HG02798 (cell line): ENCODE data around the gene RCSD1.
"Not testable (repeated sequence)": the region's sequence is repeated elsewhere in the genome, so short reads cannot be mapped to it uniquely, and the experiment has no call there.

Experiments
- ATAC-seq: cut with Tn5 transposase; IDR thresholded peaks from one replicate; pipeline ENCODE4 v1.9.1; 2021; ENCODE audit warnings: mild to moderate bottlenecking; ENCODE audit not compliant: unreplicated experiment, poor library complexity

RCSD1 gene

DNA sequence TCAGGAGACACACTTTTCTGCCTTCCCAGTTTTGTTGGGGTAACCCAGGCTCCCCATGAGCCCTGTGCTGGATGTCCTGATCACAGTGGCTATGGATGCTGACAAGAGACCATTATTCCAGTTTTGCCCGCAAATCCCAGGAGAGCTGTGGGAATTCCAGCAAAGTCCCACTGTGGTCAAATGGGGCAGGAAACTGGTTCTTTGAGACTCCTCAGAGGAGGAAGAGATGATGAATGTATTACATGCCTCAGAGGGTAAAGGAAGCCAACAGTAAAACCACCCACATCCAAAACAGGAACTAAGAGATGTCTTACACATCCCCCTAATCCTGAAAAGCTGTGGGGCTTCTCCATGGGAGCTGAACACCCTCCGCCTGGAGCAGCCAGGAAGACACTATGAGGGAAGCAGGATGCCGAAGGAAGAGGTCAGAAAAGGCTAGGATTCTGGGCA, 78.9 kb downstream of the RCSD1 start:
- ATAC-seq = no peak

DNA sequence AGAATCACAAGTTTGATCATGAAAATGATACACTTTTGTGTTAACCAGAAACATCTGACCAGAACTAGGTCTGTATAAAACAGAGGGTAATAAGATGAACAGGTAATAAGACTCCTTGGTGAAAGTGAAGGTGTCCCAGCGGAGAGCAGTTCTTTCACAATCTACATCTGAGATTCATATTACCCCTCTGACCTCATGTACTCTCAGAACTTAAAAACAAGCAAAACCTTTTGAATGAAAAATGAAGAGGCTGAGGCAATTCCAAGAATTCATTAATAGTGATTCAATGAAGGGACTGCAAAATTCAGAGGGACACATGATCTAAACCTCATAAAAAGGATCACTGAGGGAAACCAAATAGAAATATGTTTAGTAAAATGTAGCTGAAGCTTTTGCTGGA, 80.8 kb downstream of the RCSD1 start:
- no peak for ATAC-seq

DNA sequence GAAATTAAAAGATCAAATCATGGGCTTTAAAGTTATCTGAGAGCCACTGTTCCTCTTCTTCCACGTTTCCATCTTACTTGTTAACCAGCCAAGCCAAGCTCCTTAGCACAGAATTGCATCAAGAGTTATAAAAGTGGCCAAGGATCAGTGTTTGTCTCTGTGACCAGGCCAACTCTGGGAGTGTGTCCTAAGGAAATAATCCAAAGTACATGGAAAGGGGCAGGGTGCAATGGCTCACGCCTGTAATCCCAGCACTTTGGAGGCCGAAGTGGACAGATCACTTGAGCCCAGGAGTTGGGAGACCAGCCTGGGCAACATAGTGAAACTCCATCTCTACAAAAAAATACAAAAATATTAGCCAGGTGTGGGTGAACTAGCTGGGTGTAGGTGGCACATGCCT, 81.8 kb downstream of the RCSD1 start:
- no peak for ATAC-seq

DNA sequence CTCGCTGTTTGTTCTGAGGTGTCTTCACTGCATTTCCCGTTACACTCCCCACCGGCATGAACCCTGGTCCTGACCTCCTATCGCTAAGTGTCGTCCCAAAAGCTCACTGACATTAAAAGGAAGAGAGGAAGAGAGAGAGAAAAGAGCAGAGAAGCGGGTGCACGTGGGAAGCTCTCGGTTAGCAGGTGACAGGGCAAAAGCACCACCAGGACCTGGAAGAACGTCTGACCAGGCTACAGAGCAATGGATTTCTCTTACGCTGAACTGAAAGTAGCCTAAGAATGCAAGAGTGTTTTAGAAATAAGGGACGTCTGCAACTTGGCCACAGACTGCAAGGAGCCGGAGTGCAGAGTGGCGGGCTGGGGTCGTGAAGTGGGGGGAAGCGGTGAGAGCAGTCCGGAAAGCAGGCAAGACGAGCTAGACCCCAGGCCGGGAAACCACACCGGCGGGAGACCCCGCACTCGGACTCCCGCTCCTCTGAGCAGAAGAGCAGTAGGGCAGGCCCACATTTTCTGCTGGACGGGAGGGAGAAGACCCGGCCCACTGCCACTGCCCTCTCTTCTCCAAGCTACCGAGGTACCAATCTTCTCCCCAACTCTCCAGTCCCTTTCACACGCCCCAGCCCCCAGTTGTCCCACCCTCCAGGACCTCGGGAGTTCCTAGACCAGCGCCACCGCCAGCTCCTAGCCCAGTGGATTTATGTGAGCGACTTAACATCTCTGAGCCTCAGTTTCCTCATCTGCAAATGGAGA, 83.5 kb downstream of the RCSD1 start:
- no peak for ATAC-seq

DNA sequence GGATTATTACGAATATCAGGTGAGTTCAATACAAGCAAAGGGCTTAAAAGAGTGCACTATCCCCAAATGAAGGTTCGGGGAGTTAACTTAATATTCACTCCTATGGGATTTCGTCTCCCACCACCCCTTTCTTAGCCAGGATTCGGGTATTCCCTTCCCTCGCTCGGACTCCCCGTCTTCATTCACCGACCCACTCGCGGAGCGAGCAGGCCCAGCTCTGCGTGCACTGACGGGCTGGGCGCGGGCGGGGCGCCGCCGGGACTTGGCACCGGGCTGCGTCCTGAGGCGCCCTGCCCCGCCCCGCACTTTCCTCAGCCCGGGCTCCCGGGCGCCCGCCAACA, 84.0 kb downstream of the RCSD1 start:
- ATAC-seq = no peak

DNA sequence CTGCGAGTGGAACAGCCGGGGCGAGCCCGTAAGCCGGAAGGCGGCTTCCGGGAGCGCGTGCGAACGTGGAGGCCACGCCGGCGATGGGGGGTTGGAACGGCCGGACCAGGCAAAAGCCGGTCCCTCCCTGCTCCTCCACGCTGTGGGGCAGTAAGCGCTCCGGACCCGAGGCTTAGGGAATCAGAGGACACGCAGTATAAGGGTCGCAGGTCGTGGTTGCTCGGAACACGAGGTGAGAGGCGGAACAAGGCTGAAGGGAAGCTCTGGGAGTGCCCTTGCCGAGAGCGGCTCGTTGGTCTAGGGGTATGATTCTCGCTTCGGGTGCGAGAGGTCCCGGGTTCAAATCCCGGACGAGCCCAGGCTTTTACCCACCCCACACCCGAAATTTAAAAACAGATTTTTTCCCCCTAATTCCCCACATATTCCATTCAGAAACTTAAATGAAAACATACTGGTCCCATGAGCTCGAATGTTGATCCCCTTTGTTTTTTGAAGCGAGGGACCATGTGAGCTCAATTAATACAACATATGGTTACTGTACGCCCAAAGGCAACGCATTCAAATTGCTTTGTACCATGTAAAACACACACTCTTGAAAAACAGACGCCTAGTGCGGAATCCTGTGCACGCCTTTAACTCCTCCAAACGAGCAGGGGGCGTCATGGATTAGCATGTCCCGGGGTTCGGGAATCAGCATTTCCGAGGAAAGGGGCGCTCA, 84.6 kb downstream of the RCSD1 start:
- peak; percentile 63 for ATAC-seq

DNA sequence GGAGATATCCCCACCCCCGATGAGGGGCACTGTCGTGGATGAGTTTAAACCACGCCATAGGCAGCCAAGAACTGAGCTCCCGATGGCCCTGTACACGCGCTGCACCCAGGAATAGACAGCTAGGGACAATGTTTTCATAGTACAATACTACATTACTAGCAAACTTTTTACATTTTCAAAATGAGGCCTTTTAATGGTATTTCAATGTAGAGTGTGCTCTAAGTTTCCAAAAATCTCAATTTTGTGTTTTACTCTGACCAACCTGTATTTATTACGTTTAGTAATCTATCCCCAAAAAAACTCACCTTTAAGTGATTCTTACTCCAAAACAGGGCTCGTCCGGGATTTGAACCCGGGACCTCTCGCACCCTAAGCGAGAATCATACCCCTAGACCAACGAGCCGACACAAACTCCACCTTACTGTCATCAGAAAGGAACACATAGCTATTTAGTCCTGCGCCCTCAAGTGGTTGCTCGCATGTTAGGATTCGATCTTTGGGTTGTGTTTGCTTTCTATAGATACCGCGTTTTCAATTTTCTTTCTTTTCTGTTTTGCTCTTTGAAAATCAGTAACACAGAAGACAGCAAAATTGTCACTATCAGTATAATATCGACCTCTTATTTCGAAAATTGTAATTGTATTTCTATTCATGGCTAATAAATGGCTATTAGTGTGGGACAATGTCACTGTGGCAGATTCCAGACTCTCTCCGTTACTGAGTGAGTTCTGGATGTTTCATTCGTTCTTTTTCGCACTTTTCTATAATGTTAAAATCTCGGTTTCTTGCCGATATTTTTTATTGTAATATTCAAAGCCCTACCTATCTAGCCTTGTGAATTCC, 85.3 kb downstream of the RCSD1 start:
- ATAC-seq = peak; percentile 50

DNA sequence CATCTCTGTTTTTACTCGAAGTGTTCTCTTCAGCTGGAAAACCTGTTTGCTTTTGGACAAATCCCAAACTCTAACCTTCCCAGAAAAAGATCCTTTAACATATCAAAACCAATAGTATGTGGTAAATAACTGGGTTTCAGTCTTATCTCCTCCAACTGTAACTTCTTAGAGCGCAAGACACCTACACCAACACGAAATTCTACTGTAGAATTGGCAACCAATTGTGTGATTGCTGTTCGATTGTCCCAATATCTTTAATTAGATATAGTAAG, 85.9 kb downstream of the RCSD1 start:
- ATAC-seq = no peak

DNA sequence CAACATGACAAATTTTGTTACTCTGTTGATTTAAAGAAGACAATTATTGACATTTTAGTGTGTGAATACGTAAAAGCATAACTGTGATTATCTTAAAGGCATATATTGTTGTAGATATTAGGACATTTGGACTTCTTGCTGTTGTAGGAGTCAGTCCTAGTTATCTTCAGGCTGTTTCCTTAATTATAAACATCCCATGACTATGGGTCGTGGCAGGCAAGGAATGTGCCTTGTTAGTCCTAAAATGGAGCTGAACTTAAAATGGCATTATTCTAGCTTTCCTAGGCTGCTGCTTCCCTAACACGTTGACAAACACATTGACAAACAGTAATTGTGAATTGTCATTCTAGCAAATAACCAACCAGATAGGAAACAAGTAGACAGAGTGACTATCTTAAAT, 87.3 kb downstream of the RCSD1 start:
- no peak for ATAC-seq

DNA sequence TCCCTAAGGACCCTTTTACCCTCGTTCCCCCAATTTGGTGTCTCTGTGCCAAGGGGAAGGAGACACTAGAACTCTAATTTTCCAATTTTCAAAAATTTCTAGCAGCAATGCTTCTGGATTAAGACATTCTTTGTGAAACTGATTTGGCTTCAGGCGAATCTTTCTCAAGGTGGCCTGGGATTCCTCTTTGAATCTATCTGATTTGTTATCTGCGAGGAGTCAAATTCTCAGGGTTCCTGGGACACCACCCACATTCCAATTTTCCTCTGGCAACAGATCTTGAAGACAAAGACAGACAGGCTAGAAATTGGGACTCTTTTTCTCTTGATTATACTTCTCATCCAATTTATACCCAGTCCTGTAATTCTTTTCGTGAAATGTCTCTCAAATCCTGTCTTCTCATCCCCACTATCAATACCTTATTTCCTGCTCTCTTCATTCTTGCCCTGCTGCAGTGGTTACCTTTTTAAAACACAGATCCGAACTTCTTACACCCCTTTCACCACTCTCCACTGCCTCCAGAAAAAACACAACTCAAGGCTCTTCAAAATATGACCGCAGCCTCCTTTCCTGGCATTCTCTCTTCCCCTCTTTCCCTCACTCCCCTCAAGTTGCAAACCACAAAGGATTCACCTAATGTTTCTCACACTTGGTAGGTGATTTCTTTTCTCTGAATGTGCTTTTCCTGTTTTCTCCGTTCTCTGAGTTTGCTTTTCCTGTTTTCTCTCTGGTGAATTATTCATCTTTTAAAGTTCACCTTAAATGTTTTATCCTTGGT, 89.1 kb downstream of the RCSD1 start:
- ATAC-seq = no peak

DNA sequence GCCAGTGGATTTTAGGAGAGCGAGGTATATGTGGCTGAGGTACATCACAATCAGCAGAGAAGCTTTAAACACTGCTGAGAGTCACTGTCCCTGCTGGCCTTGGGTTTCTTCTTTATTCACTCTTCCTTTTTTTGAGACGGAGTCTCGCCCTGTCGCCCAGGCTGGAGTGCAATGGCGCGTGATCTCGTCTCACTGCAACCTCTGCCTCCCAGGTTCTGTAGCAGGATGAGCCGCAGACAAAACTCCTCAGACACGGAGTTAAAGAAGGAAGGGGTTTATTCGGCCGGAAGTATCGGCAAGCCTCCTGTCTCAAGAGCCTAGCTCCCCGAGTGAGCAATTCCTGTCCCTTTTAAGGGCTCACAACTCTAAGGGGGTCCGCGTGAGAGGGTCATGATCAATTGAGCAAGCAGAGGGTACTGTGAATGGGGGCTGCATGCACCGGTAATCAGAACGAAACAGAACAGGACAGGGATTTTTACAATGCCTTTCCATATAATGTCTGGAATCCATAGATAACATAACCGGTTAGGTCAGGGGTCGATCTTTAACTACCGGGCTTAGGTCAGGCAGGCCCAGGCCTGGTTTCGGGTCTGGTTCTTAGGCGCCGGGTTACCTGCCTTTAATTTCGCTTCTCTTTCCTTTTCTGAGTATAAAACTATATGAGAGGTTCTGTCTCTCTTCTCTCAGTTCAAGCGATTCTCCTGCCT, 89.8 kb downstream of the RCSD1 start:
- ATAC-seq = not testable (repeated sequence)

DNA sequence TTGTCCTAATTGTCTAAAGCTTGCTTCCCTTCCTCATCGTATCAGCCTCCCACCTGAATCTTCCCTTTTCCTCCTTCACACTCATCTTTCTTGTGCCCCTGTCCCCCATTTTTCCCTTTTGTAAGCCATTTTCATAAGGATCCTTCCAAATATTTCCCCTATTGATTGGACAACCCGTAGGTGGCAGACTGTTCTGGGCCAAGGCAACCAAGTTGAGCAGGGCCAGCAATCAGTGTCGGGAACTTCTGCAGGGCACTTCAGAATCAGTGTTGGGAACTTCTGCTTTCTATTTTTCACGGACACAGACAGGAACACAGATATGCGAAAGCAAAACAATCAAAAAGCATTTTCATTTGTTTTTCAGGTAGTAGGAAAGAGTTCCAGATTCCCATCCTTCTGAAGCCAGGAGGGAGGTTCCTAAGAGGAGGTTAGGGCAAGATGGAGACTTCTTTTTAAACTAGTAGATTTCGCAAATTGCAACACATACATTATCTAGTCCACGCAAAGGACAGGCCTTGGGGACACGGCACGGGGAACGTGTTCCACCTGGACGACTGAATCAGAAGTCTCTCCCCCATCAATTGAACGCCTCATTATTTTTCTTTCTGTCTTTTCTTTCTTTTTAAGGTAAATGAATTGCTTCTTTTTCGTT, 91.1 kb downstream of the RCSD1 start:
- ATAC-seq = no peak

DNA sequence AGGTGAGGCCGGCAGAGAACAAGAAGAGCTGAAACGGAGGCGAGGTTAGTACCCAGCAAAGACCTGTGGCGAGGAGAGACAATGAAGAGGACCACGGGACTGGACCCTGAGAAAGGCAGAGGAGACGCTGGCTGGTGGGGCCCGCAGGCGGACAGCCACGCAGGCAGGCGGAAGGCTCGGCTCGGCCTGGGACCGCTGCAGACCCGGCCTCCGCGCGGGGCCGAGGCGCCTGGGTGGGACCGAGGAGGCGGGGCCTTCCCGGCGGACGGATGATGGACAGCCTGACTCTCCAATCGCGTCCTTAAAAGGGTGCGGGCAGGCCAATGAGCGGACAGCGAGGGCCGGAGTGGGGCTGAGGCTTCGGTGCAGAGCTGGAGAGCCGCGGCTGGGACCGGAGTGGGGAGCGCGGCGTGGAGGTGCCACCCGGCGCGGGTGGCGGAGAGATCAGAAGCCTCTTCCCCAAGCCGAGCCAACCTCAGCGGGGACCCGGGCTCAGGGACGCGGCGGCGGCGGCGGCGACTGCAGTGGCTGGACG, 91.7 kb downstream of the RCSD1 start, which contains the start of gene MPZL1:
Gene MPZL1, plus strand, starts transcription at position 366 of the 535 bp plus-strand sequence. CDS start 170 bp downstream, outside the sequence.
- ATAC-seq = peak; percentile 96

DNA sequence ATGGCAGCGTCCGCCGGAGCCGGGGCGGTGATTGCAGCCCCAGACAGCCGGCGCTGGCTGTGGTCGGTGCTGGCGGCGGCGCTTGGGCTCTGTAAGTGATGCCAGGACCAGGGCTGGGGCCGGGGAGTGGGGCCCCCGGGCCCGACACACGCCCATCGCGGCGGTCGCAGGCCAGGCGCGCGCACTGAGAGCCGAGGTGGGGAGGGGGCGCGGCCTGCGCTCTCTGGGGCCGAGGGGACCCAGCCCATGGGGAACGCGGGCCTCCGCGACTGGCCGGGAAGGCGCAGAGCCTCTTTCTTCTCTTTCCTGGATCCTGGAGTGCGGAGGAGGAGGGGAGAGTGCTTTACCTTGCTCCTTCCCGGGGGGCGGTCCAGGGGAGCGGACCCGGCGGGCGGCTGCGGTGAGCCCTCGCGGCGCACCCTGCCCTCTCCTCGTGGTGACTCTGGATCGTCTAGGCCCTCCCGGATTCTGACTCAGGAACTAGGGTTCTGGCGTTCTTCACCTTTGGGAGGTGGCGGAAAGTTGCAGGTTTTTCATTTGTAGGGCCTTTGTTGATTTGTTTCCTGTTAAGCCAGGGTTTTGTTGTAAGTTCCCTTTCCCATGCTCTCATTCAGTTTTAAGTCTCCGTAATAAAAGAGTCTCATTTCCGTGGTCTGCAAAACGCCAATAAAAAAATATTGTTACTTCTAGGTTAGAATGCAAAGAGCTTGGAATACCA, 92.3 kb downstream of the RCSD1 start:
- ATAC-seq = peak; percentile 28

DNA sequence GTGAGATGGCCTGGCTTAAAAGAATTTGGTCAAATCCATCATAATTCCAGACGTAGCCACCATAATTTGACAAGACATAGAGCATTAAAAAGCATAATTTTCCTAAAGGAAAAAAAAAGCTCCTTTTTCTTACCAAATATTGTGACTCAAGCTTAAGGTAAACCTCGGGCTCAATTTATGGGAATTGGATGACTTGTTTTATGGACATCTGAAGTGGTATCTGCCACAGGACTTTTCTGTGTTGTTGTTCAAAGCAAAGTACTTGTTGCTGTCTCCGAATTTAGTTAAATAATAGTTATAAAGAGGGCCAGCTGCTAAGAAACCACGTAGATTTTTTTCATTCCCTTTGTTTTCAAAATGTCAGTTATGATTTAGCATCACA, 92.8 kb downstream of the RCSD1 start:
- no peak for ATAC-seq

DNA sequence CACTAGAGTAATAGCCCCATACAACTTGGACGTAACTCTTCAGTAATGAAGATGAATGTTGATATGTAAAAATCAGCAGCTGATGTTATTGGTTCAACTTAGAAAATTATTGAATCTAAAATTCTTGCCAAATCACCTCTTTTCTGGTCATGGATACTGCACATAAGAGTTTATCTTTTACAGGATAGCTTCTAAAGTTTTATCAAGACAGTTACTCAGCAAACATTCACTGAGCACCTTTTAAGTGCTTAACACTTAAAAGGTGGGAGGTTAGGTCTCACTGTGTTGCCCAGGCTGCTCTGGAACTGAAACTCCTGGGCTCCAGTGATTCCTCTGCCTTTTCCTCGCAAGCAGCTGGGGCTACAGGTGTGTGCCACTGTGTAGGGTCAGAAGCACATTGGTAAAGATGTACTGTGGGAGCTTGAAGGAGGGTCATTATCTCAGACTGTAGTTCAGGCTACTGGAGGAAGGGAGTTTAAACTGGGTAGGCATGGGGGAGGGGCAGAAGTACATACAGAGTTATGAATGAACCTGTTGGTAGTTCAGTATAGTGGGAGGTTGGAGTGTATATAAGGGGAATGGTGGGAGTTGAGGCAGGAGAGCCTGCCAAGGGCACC, 93.8 kb downstream of the RCSD1 start:
- ATAC-seq = no peak

DNA sequence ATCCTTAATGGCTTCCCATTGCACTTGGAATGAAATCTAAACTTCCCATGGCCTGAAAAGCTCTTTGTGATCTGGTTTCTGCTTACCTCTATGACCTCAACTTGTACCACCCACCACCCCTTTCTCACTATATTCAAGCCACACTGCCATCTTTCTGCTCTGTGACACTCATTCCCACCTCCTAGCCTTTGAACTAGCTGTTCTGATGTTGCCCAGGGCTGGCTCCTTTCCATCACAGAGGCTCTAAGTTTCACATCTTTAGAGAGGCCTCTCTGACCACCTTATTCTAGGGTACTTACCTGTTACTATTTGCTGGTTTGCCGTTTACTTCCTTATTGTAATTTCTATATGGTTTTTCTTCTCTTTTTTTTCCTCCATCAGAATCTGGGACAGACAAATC, 96.0 kb downstream of the RCSD1 start:
- no peak for ATAC-seq

DNA sequence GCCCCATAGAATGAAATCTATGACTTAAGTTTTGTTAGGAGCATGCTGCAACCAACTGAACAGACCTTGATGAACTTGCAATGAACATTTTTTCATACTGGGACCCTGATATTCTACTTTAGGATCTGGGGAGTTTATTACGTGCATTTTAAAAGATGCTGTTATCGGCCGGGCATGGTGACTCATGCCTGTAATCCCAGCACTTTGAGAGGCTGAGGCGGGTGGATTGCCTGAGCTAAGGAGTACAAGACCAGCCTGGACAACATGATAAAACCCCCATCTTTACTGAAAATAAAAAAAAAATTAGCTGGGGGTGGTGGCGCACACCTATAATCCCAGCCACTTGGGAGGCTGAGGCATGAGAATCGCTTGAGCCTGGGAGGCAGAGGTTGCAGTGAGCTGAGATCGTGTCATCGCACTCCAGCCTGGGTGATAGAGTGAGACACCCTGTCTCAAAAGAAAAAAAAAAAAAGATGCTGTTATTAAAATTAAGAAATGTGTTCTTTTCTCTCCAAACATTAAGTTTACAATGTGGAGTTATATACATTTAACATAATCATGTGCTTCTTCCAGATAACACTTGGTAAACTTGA, 98.9 kb downstream of the RCSD1 start:
- no peak for ATAC-seq
